K562 (cell line): ENCODE measurements around the gene EIF3K. TPM values are rescaled to one million over a fixed set of nuclear protein-coding genes. Genes with fewer than 3 reads are reported as not detected.

ENCODE experiments used
- ATAC-seq: fragments of 200-7000 bp; cut with Tn5 transposase; 3 replicates; pipeline ENCODE4 v1.9.1; 2020; ENCODE audit warnings: moderate library complexity
- BruUV-seq: library from RNA; stranded (reverse); fragments of 400-500 nt; replicated peaks from 2 replicates; lab custom pipeline; 2021; lab: Mats Ljungman, UMichigan
- CTCF ChIA-PET: fragments of 300-600 bp; formaldehyde crosslinking; extraction: SDS; loops from one replicate; lab custom pipeline; 2021; ENCODE audit warnings: low intra/inter-chr PET ratio; lab: Yijun Ruan, JAX
- POLR2A ChIA-PET: fragments of 300-600, 350-650 bp; sonication (Branson Sonifier 250); formaldehyde crosslinking; extraction: SDS; loops from one replicate; lab custom pipeline; 2021; ENCODE audit warnings: antibody characterized with exemption, inconsistent platforms; lab: Yijun Ruan, JAX
- DNase-seq, 4 experiments: peaks; one replicate each; pipeline versions ENCODE4 v3.0.0 to v3.0.0-alpha.2; 2011 to 2018; ENCODE audit warnings: low spot score in 3 of 4, mixed read lengths in 3 of 4; ENCODE audit errors: extremely low read depth in 1 of 4
- FAIRE-seq: peaks from 2 replicates; lab custom pipeline; 2011; peaks lifted over from hg19 to GRCh38; lab: Jason Lieb, UNC
- H2AFZ ChIP-seq: 2 replicates; pipeline ENCODE4 v1.6.0; 2011; ENCODE audit warnings: low read depth, low read length, control low read depth, inconsistent platforms
- H3K27ac ChIP-seq: fragments of 200-600 bp; 3 replicates; pipeline ENCODE4 v1.8.0; 2011; ENCODE audit warnings: low read depth, mild to moderate bottlenecking, control low read depth, inconsistent platforms, low read length, moderate library complexity, mixed read lengths; ENCODE audit errors: extremely low read depth
- H3K27me3 ChIP-seq, 2 experiments: fragments of 300-600 bp in 1 of 2; 2 replicates in 1 of 2; 3 replicates in 1 of 2; pipeline versions ENCODE4 v1.6.0 to v1.8.0; 2011; ENCODE audit warnings: inconsistent platforms in 2 of 2, low read length in 2 of 2, mild to moderate bottlenecking in 1 of 2, mixed read lengths in 1 of 2, moderate library complexity in 1 of 2; ENCODE audit not compliant: control insufficient read depth in 2 of 2, insufficient read depth in 2 of 2
- H3K36me3 ChIP-seq: fragments of 300-600 bp; 3 replicates; pipeline ENCODE4 v1.8.0; 2011; ENCODE audit warnings: mild to moderate bottlenecking, low read length, inconsistent platforms; ENCODE audit not compliant: control insufficient read depth, insufficient read depth
- H3K4me1 ChIP-seq, 2 experiments: fragments of 200-600 bp in 1 of 2; replicated peaks in 1 of 2; 2 replicates in 1 of 2; 3 replicates in 1 of 2; pipeline versions ENCODE4 v1.5.1 to v1.8.0; 2011; ENCODE audit warnings: inconsistent platforms in 2 of 2, low read length in 2 of 2, mild to moderate bottlenecking in 1 of 2, mixed read lengths in 1 of 2, moderate library complexity in 1 of 2; ENCODE audit not compliant: control insufficient read depth in 2 of 2, insufficient read depth in 2 of 2
- H3K4me2 ChIP-seq: 2 replicates; pipeline ENCODE4 v1.6.1; 2011; ENCODE audit warnings: low read length, control low read depth, inconsistent platforms, mixed read lengths; ENCODE audit not compliant: insufficient read depth
- H3K4me3 ChIP-seq: fragments of 200-600 bp; sonication (generic), shearing (Covaris generic); 2 replicates; pipeline ENCODE4 v1.5.1; 2016; ENCODE audit warnings: control low read depth, inconsistent platforms
- H3K79me2 ChIP-seq: fragments of 200-600 bp; 3 replicates; pipeline ENCODE4 v1.8.0; 2011; ENCODE audit warnings: low read length, inconsistent platforms; ENCODE audit not compliant: control insufficient read depth, insufficient read depth
- H3K9ac ChIP-seq, 2 experiments: 2 replicates each; pipeline versions ENCODE4 v1.6.0 to v1.6.1; 2011; ENCODE audit warnings: low read depth in 2 of 2, low read length in 2 of 2, control low read depth in 1 of 2, inconsistent platforms in 1 of 2, mild to moderate bottlenecking in 1 of 2, mixed read lengths in 1 of 2; ENCODE audit not compliant: insufficient read depth in 1 of 2
- H3K9me1 ChIP-seq: one replicate; pipeline ENCODE4 v1.6.0; 2011; ENCODE audit warnings: inconsistent platforms, mild to moderate bottlenecking, low read length, moderate library complexity; ENCODE audit not compliant: control insufficient read depth, insufficient read depth
- H3K9me3 ChIP-seq: replicated peaks from 2 replicates; pipeline ENCODE4 v1.5.1; 2011; ENCODE audit warnings: low read depth, low read length, inconsistent platforms; ENCODE audit not compliant: control insufficient read depth, insufficient read depth
- H4K20me1 ChIP-seq: replicated peaks from 2 replicates; pipeline ENCODE4 v1.6.1; 2011; ENCODE audit warnings: low read length, inconsistent platforms, mixed read lengths; ENCODE audit not compliant: control insufficient read depth, insufficient read depth
- DMBX1 ChIP-seq: fragments of 250-450 bp; sonication (Bioruptor Pico); IDR thresholded peaks from 2 replicates; pipeline ENCODE4 v1.8.0; 2022; ENCODE audit warnings: inconsistent platforms, mild to moderate bottlenecking, moderate library complexity, borderline replicate concordance
- MEIS2 ChIP-seq: fragments of 450-650 bp; IDR thresholded peaks from 2 replicates; pipeline ENCODE4 v1.6.1; 2014; ENCODE audit warnings: mild to moderate bottlenecking; ENCODE audit not compliant: partially characterized antibody
- RFX1 ChIP-seq: fragments of 450-650 bp; IDR thresholded peaks from 2 replicates; pipeline ENCODE4 v1.6.1; 2016; ENCODE audit warnings: mild to moderate bottlenecking, moderate library complexity
- ZFX ChIP-seq: sonication (generic); formaldehyde crosslinking; IDR thresholded peaks from 2 replicates; pipeline ENCODE4 v1.8.0; 2022; ENCODE audit warnings: mild to moderate bottlenecking, missing genetic modification reagents, moderate library complexity
- WGBS: fragments of 100-300 bp; shearing (Covaris generic); methylation state at CpG from one replicate; pipeline ENCODE4 v1.1.6; 2016; ENCODE audit warnings: low coverage, mixed read lengths; ENCODE audit not compliant: insufficient coverage; ENCODE audit errors: missing lambda C conversion rate; 5-methylcytosine and 5-hydroxymethylcytosine counted together
- in situ Hi-C: fragments of 300-500 bp; cut with MboI; formaldehyde crosslinking; loops from 4 replicates; pipeline ENCODE4 v1.15.0; 2018; ENCODE audit warnings: inconsistent platforms, mixed read lengths
- intact Hi-C: fragments of 100-400 bp; cut with micrococcal nuclease; formaldehyde crosslinking; loops from 2 replicates; pipeline ENCODE4 v1.14.2; 2022
- polyA plus RNA-seq, 8 experiments: library from polyadenylated mRNA; depleted of rRNA in 4 of 8; stranded (reverse) in 5 of 8; unstranded in 3 of 8; fragments of >200 nt; fragmentation: Nextera tagmentation in 2 of 8; fragmentation: Illumina TruSeq in 1 of 8; extraction: Ambion mirVana in 2 of 8; extraction: Trizol in 1 of 8; gene quantifications; 2 replicates each; pipeline versions ENCODE4 v1.2.1 to v1.2.3, GENCODE V29; 2011 to 2014; ENCODE audit warnings: inconsistent platforms in 1 of 8, missing spikeins in 1 of 8
- total RNA-seq, 7 experiments: library from RNA; depleted of rRNA in 6 of 7; stranded (reverse); fragments of >200 nt in 6 of 7; fragmentation: Illumina TruSeq in 2 of 7; extraction: Trizol in 2 of 7; gene quantifications; 2 replicates each; pipeline versions ENCODE4 v1.2.1 to v1.2.3, GENCODE V29; 2011 to 2021; ENCODE audit warnings: low replicate concordance in 1 of 7

Gene EIF3K
- total and polyA plus RNA-seq, 9 of the 15 experiments (the other 6 are each of a cell fraction or from before 2014, with no cell fraction given): 387 to 1,827 (median 733) TPM

- intact Hi-C loops (no loop called here), in situ Hi-C loops (no loop called here)
- no peaks in the 10 kb centered on the region for H3K9me3 ChIP-seq
- no TSS peak for BruUV-seq
- H4K20me1 ChIP-seq: peaks cover 44% of the 10 kb centered on the region
- H3K36me3 ChIP-seq: peaks cover 80% of the 10 kb centered on the region
- 0 out of 4 replicates have a peak overlapping the region, but pooled peaks of 1 of the 2 experiments have one; percentile 2 for H3K9ac ChIP-seq
- POLR2A ChIA-PET: interaction anchor here (0.6 to 3.6 kb wide), 3 partner anchors 9 to 16 kb away, joined by 3 to 17 read pairs (median 10); partner anchors contain the start of gene ACTN4
- H3K4me3 ChIP-seq: no peak overlapping the region
- no peak for ATAC-seq
- H2AFZ ChIP-seq: no peak overlapping the region
- peaks cover 10 to 56% of the 10 kb centered on the region in 2 experiments for H3K4me1 ChIP-seq
- WGBS: 84% methylated on average over 8 of the region's 8 CpGs
- TF ChIP-seq MEIS2: no peak
- no peak for TF ChIP-seq DMBX1 (CRISPR knock-in tag)
- TF ChIP-seq RFX1: peak; percentile 80
- TF ChIP-seq ZFX (CRISPR knock-in tag): 0 out of 2 replicates have a peak, but pooled peaks have one; percentile 21
- H3K27me3 ChIP-seq: no peaks in the 10 kb centered on the region
- peaks cover 97% of the 10 kb centered on the region for H3K79me2 ChIP-seq
- peaks cover 3% of the 10 kb centered on the region for H3K9me1 ChIP-seq
- DNase-seq: no peak
- CTCF ChIA-PET: no interaction called here
- no peak for FAIRE-seq
- no peak overlapping the region for H3K27ac ChIP-seq
- no peak overlapping the region for H3K4me2 ChIP-seq
Observed at GRCh38 chr19:38657633-38658222, 38.7 kb downstream of the EIF3K start.
